GM12878 (cell line): ENCODE results near the gene ANO1. TPM values are rescaled to one million over a fixed set of nuclear protein-coding genes. Genes with fewer than 3 reads are reported as not detected.

Experiments
- ATAC-seq: fragments of 200-7000 bp; cut with Tn5 transposase; 3 replicates; pipeline ENCODE4 v1.9.1; 2020; ENCODE audit warnings: mild to moderate bottlenecking, moderate library complexity
- BruUV-seq: library from RNA; stranded (reverse); fragments of 400-500 nt; replicated peaks from 2 replicates; lab custom pipeline; 2021; lab: Mats Ljungman, UMichigan
- CTCF ChIA-PET: fragments of 300-600 bp; sonication (Branson Sonifier 250); formaldehyde crosslinking; extraction: SDS; loops from one replicate; lab custom pipeline; 2021; ENCODE audit warnings: inconsistent platforms; lab: Yijun Ruan, JAX
- POLR2A ChIA-PET: fragments of 350-600 bp; formaldehyde crosslinking; extraction: SDS; loops from one replicate; lab custom pipeline; 2021; ENCODE audit warnings: inconsistent platforms; lab: Charles Lee
- RAD21 ChIA-PET: fragments of 300-600 bp; sonication (Branson Sonifier 250); formaldehyde crosslinking; loops from one replicate; lab custom pipeline; 2023; ENCODE audit warnings: antibody characterized with exemption; ENCODE audit not compliant: unreplicated experiment; lab: Charles Lee
- SMC1A ChIA-PET: fragments of 300-600 bp; sonication (Branson Sonifier 250); formaldehyde crosslinking; loops from one replicate; lab custom pipeline; 2023; ENCODE audit not compliant: unreplicated experiment, uncharacterized antibody; lab: Charles Lee
- DNase-seq: peaks from one replicate; pipeline ENCODE4 v3.0.0-alpha.2; 2011; ENCODE audit warnings: low read depth, low spot score
- FAIRE-seq: peaks from 3 replicates; lab custom pipeline; 2011; peaks lifted over from hg19 to GRCh38; lab: Jason Lieb, UNC
- H2AFZ ChIP-seq: 2 replicates; pipeline ENCODE4 v1.6.0; 2011; ENCODE audit warnings: low read depth, low read length, control low read depth; ENCODE audit not compliant: control insufficient read depth
- H3K27ac ChIP-seq: 2 replicates; pipeline ENCODE4 v1.5.1; 2011; ENCODE audit warnings: control low read depth; ENCODE audit not compliant: control insufficient read depth, insufficient read depth
- H3K27me3 ChIP-seq, 2 experiments: replicated peaks in 1 of 2; 2 replicates each; pipeline versions ENCODE4 v1.6.0 to v1.6.1; 2011; ENCODE audit warnings: low read length in 1 of 2; ENCODE audit not compliant: control insufficient read depth in 2 of 2, insufficient read depth in 2 of 2
- H3K36me3 ChIP-seq, 2 experiments: 2 replicates each; pipeline ENCODE4 v1.5.1; 2011; ENCODE audit warnings: low read length in 1 of 2; ENCODE audit not compliant: control insufficient read depth in 2 of 2, insufficient read depth in 2 of 2
- H3K4me1 ChIP-seq: 2 replicates; pipeline ENCODE4 v1.6.1; 2011; ENCODE audit warnings: mild to moderate bottlenecking, low read length, moderate library complexity, mixed read lengths; ENCODE audit not compliant: control insufficient read depth, insufficient read depth
- H3K4me2 ChIP-seq: 2 replicates; pipeline ENCODE4 v1.6.0; 2011; ENCODE audit warnings: control low read depth; ENCODE audit not compliant: control insufficient read depth, insufficient read depth
- H3K4me3 ChIP-seq: fragments of 200-600 bp; sonication (generic); 2 replicates; pipeline ENCODE4 v1.5.1; 2016
- H3K79me2 ChIP-seq: 2 replicates; pipeline ENCODE4 v1.6.0; 2011; ENCODE audit warnings: low read length; ENCODE audit not compliant: control insufficient read depth, insufficient read depth
- H3K9ac ChIP-seq: 2 replicates; pipeline ENCODE4 v1.8.0; 2011; ENCODE audit warnings: low read length, control low read depth, mixed read lengths; ENCODE audit not compliant: control insufficient read depth, insufficient read depth
- H3K9me3 ChIP-seq: replicated peaks from 3 replicates; pipeline ENCODE4 v1.5.1; 2011; ENCODE audit warnings: mild to moderate bottlenecking, low read length; ENCODE audit not compliant: control insufficient read depth, insufficient read depth
- H4K20me1 ChIP-seq: 2 replicates; pipeline ENCODE4 v1.6.0; 2011; ENCODE audit not compliant: control insufficient read depth, insufficient read depth
- ATF7 ChIP-seq: fragments of 450-650 bp; IDR thresholded peaks from 2 replicates; pipeline ENCODE4 v1.6.1; 2016; ENCODE audit warnings: low read depth, mild to moderate bottlenecking
- CHD4 ChIP-seq: fragments of 200-600 bp; sonication (generic); IDR thresholded peaks from 2 replicates; pipeline ENCODE4 v1.6.1; 2016; ENCODE audit warnings: mild to moderate bottlenecking
- FOXK2 ChIP-seq: fragments of 450-650 bp; IDR thresholded peaks from 2 replicates; pipeline ENCODE4 v1.6.1; 2017; ENCODE audit warnings: mild to moderate bottlenecking, moderate library complexity
- HDAC6 ChIP-seq: fragments of 200-600 bp; sonication (generic); IDR thresholded peaks from one replicate; pipeline ENCODE4 v1.8.0; 2017; ENCODE audit warnings: antibody characterized with exemption; ENCODE audit not compliant: unreplicated experiment
- TBL1XR1 ChIP-seq: IDR thresholded peaks from 2 replicates; pipeline ENCODE4 v1.6.1; 2012; ENCODE audit warnings: low read depth, low read length, improper control_type of control experiment
- ZBTB11 ChIP-seq: fragments of 450-650 bp; formaldehyde crosslinking; IDR thresholded peaks from 2 replicates; pipeline ENCODE4 v1.5.0; 2022; ENCODE audit warnings: mild to moderate bottlenecking, missing genetic modification characterization
- ZBTB33 ChIP-seq: fragments of 450-650 bp; IDR thresholded peaks from 2 replicates; pipeline ENCODE4 v1.6.1; 2017; ENCODE audit warnings: mild to moderate bottlenecking
- ZBTB40 ChIP-seq: fragments of 450-650 bp; IDR thresholded peaks from 2 replicates; pipeline ENCODE4 v1.6.1; 2016; ENCODE audit warnings: mild to moderate bottlenecking, moderate library complexity, borderline replicate concordance
- ZSCAN29 ChIP-seq: fragments of 450-650 bp; IDR thresholded peaks from 2 replicates; pipeline ENCODE4 v1.6.1; 2017; ENCODE audit warnings: mild to moderate bottlenecking, moderate library complexity
- WGBS: methylation state at CpG from one replicate; pipeline ENCODE4 v1.1.6; 2016; ENCODE audit warnings: low lambda C conversion rate; ENCODE audit not compliant: insufficient replicate concordance, insufficient coverage; ENCODE audit errors: missing lambda C conversion rate; 5-methylcytosine and 5-hydroxymethylcytosine counted together
- in situ Hi-C: fragments of 300-500 bp; cut with MboI; formaldehyde crosslinking; loops from 9 replicates; pipeline ENCODE4 v1.14.3; 2018; ENCODE audit warnings: mixed read lengths
- intact Hi-C: fragments of 100-400 bp; cut with micrococcal nuclease; formaldehyde crosslinking; loops from one replicate; pipeline ENCODE4 v1.14.2; 2022; ENCODE audit not compliant: unreplicated experiment
- polyA plus RNA-seq, 11 experiments: library from polyadenylated mRNA; depleted of rRNA in 4 of 11; unstranded in 6 of 11; stranded (reverse) in 5 of 11; fragments of >200 nt; fragmentation: Nextera tagmentation in 4 of 11; fragmentation: Illumina TruSeq in 1 of 11; extraction: Ambion mirVana in 4 of 11; extraction: Trizol in 1 of 11; gene quantifications; 1 replicate in 1 of 11; 2 replicates in 10 of 11; pipeline versions ENCODE4 v1.2.1 to v1.2.3, GENCODE V29; 2011 to 2016; ENCODE audit warnings: inconsistent platforms in 2 of 11, missing spikeins in 2 of 11, low read depth in 1 of 11
- total RNA-seq, 4 experiments: library from RNA; depleted of rRNA in 3 of 4; stranded (reverse); fragments of >200 nt in 3 of 4; fragmentation: Illumina TruSeq in 1 of 4; extraction: Trizol in 1 of 4; gene quantifications; 2 replicates each; pipeline versions ENCODE4 v1.2.1 to v1.2.3, GENCODE V29; 2013 to 2021
- TF ChIP-seq, protein P1 (sequence below): IDR thresholded peaks from 2 replicates; pipeline ENCODE4 v1.6.1; 2011; ENCODE audit warnings: borderline replicate concordance, low read depth, mild to moderate bottlenecking, moderate library complexity, low read length; ENCODE audit not compliant: insufficient read depth, poor library complexity, severe bottlenecking

Gene ANO1
- total and polyA plus RNA-seq, 10 of the 15 experiments (the other 5 are each of a cell fraction or from before 2014, with no cell fraction given): 0.01 to 0.38 (median 0.06) TPM; not detected in 7

GRCh38 chr11:70186420-70186819 is 108.3 kb downstream of the ANO1 start:
- no peak overlapping the region for H3K9ac ChIP-seq
- 53% methylated on average over 6 of the region's 6 CpGs for WGBS
- no peak overlapping the region for H3K4me3 ChIP-seq
- in situ Hi-C loops: no loop called here
- H3K4me2 ChIP-seq: no peak overlapping the region
- H3K27me3 ChIP-seq: peaks cover 0 to 2% of the 10 kb centered on the region in 2 experiments; a peak in 1 of 4 replicates
- FAIRE-seq: no peak
- SMC1A ChIA-PET: no interaction called here
- H3K9me3 ChIP-seq: no peaks in the 10 kb centered on the region
- CTCF ChIA-PET: no interaction called here
- POLR2A ChIA-PET: no interaction called here
- H3K27ac ChIP-seq: no peak overlapping the region
- H2AFZ ChIP-seq: no peak overlapping the region
- TF ChIP-seq ZBTB33 (no peak), CHD4 (no peak), ZSCAN29 (no peak), ATF7 (no peak), FOXK2 (no peak), ZBTB40 (no peak), HDAC6 (no peak), TBL1XR1 (no peak), ZBTB11 (CRISPR knock-in tag) (no peak)
- TF ChIP-seq, protein P1, sequence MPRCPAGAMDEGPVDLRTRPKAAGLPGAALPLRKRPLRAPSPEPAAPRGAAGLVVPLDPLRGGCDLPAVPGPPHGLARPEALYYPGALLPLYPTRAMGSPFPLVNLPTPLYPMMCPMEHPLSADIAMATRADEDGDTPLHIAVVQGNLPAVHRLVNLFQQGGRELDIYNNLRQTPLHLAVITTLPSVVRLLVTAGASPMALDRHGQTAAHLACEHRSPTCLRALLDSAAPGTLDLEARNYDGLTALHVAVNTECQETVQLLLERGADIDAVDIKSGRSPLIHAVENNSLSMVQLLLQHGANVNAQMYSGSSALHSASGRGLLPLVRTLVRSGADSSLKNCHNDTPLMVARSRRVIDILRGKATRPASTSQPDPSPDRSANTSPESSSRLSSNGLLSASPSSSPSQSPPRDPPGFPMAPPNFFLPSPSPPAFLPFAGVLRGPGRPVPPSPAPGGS: no peak
- intact Hi-C loops: no loop called here
- H3K36me3 ChIP-seq: no peaks in the 10 kb centered on the region
- BruUV-seq: no TSS peak
- no peaks in the 10 kb centered on the region for H3K4me1 ChIP-seq
- no peak for DNase-seq
- H4K20me1 ChIP-seq: no peaks in the 10 kb centered on the region
- RAD21 ChIA-PET: no interaction called here
- no peaks in the 10 kb centered on the region for H3K79me2 ChIP-seq
- ATAC-seq: no peak
